HepG2 (cell line): Measurements from ENCODE around the gene TRIM15. TPM values are rescaled to one million over a fixed set of nuclear protein-coding genes. Genes with fewer than 3 reads are reported as not detected.

Experiments
- AGO2 ChIP-seq: fragments of 200-400 bp; formaldehyde crosslinking; optimal IDR thresholded peaks from 2 replicates; pipeline ENCODE3; 2017; ENCODE audit warnings: mild to moderate bottlenecking, low read depth, low read length, moderate library complexity
- MEF2D ChIP-seq: sonication (generic); formaldehyde crosslinking; IDR thresholded peaks from 2 replicates; pipeline ENCODE4 v1.5.1; 2020; ENCODE audit warnings: mild to moderate bottlenecking, missing genetic modification reagents
- RFXANK ChIP-seq: IDR thresholded peaks from 2 replicates; pipeline ENCODE4 v1.6.1; 2016
- SCMH1 ChIP-seq: sonication (generic); formaldehyde crosslinking; IDR thresholded peaks from 2 replicates; pipeline ENCODE4 v1.9.0; 2021; ENCODE audit warnings: missing genetic modification reagents, mild to moderate bottlenecking, borderline replicate concordance
- ZNF629 ChIP-seq: sonication (generic); formaldehyde crosslinking; conservative IDR thresholded peaks from 2 replicates; pipeline ENCODE4 v1.5.0; 2020; ENCODE audit warnings: missing genetic modification reagents
- polyA plus RNA-seq, 8 experiments: library from polyadenylated mRNA; depleted of rRNA in 3 of 8; stranded (reverse) in 7 of 8; unstranded in 1 of 8; fragments of >200 nt; fragmentation: Illumina TruSeq in 4 of 8; extraction: Trizol in 4 of 8; gene quantifications; 2 replicates each; pipeline versions ENCODE4 v1.2.1 to v1.2.3, GENCODE V29; 2011 to 2016; ENCODE audit warnings: low read depth in 4 of 8, missing spikeins in 1 of 8, mixed read lengths in 1 of 8; ENCODE audit not compliant: insufficient read depth in 1 of 8
- total RNA-seq, 5 experiments: library from RNA; depleted of rRNA; stranded (reverse); fragments of >200 nt; fragmentation: Illumina TruSeq; extraction: Trizol; gene quantifications; 2 replicates each; pipeline ENCODE4 v1.2.3, GENCODE V29; 2016; ENCODE audit warnings: low read depth in 1 of 5
- TF ChIP-seq, protein P1 (sequence below): sonication (generic); formaldehyde crosslinking; IDR thresholded peaks from 2 replicates; pipeline ENCODE4 v1.5.1; 2020; ENCODE audit warnings: mild to moderate bottlenecking, missing genetic modification reagents, moderate library complexity
- TF ChIP-seq, protein P2 (sequence below): sonication (generic); formaldehyde crosslinking; IDR thresholded peaks from 2 replicates; pipeline ENCODE4 v1.5.0; 2020; ENCODE audit warnings: mild to moderate bottlenecking, missing genetic modification reagents, moderate library complexity

Gene TRIM15
- total and polyA plus RNA-seq, 2 of the 13 experiments (the other 11 are each of a cell fraction or from before 2014, with no cell fraction given), result 35.1 to 38.2 TPM

DNA sequence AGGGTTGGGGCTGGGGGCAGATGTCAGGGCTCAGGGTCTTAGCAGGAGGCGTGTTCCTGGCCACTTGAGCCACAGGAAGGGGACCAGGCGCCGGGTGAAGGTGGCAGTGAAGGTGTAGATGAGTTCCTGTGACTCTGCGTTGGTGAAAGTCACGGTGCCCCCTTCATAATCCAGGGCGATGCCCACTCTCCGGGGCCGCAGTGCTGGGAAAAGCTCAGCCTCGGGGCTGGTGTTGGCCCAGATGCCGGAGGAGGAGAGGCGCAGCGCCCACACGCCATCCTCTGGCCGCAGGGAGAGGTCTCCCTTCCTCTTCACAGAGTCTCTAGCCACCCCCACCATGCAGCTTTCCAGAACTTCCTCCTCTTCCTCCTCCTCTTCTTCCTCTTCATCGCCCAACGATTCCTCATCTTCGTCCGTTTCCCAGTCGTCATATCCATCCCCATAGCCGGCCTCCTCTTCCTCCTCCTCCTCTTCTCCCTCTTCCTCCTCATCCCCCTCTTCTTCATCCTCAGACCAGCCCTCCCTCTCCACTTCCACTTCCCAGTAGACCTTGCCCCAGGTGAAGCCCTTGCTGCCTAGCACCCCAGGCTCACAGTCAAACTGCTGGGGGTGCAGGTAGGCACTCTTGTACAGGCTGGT is 22.6 kb downstream of the TRIM15 start (continued):
- TF ChIP-seq, protein P1, sequence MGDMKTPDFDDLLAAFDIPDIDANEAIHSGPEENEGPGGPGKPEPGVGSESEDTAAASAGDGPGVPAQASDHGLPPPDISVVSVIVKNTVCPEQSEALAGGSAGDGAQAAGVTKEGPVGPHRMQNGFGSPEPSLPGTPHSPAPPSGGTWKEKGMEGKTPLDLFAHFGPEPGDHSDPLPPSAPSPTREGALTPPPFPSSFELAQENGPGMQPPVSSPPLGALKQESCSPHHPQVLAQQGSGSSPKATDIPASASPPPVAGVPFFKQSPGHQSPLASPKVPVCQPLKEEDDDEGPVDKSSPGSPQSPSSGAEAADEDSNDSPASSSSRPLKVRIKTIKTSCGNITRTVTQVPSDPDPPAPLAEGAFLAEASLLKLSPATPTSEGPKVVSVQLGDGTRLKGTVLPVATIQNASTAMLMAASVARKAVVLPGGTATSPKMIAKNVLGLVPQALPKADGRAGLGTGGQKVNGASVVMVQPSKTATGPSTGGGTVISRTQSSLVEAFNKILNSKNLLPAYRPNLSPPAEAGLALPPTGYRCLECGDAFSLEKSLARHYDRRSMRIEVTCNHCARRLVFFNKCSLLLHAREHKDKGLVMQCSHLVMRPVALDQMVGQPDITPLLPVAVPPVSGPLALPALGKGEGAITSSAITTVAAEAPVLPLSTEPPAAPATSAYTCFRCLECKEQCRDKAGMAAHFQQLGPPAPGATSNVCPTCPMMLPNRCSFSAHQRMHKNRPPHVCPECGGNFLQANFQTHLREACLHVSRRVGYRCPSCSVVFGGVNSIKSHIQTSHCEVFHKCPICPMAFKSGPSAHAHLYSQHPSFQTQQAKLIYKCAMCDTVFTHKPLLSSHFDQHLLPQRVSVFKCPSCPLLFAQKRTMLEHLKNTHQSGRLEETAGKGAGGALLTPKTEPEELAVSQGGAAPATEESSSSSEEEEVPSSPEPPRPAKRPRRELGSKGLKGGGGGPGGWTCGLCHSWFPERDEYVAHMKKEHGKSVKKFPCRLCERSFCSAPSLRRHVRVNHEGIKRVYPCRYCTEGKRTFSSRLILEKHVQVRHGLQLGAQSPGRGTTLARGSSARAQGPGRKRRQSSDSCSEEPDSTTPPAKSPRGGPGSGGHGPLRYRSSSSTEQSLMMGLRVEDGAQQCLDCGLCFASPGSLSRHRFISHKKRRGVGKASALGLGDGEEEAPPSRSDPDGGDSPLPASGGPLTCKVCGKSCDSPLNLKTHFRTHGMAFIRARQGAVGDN, result peak; percentile 21; the same call in 1 of the 2 replicates
- TF ChIP-seq SCMH1 (CRISPR knock-in tag), result no peak
- TF ChIP-seq, protein P2, sequence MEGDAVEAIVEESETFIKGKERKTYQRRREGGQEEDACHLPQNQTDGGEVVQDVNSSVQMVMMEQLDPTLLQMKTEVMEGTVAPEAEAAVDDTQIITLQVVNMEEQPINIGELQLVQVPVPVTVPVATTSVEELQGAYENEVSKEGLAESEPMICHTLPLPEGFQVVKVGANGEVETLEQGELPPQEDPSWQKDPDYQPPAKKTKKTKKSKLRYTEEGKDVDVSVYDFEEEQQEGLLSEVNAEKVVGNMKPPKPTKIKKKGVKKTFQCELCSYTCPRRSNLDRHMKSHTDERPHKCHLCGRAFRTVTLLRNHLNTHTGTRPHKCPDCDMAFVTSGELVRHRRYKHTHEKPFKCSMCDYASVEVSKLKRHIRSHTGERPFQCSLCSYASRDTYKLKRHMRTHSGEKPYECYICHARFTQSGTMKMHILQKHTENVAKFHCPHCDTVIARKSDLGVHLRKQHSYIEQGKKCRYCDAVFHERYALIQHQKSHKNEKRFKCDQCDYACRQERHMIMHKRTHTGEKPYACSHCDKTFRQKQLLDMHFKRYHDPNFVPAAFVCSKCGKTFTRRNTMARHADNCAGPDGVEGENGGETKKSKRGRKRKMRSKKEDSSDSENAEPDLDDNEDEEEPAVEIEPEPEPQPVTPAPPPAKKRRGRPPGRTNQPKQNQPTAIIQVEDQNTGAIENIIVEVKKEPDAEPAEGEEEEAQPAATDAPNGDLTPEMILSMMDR (CRISPR knock-in tag), result 0 out of 2 replicates have a peak, but pooled peaks have one; percentile 12
- peak; percentile 84 for TF ChIP-seq AGO2
- no peak for TF ChIP-seq MEF2D (CRISPR knock-in tag)
- no peak for TF ChIP-seq RFXANK
- no peak for TF ChIP-seq ZNF629 (CRISPR knock-in tag)
